HG02840 (cell line): ENCODE measurements around the gene EPN3.
A peak's percentile ranks its signal among the peaks of the same experiment; 100 is the strongest.

Source experiments
- ATAC-seq: cut with Tn5 transposase; IDR thresholded peaks from one replicate; pipeline ENCODE4 v1.9.1; 2021; ENCODE audit warnings: mild to moderate bottlenecking, moderate library complexity, moderate number of reproducible peaks; ENCODE audit not compliant: unreplicated experiment, low FRiP score

Gene EPN3

GRCh38 chr17:50508573-50509460, 23.7 kb upstream of the EPN3 start:
- ATAC-seq = no peak

- peak; percentile 64 for ATAC-seq
These were observed 21.5 kb upstream of the EPN3 start for GRCh38 chr17:50511058-50511457.

- no peak for ATAC-seq
These were observed 19.0 kb upstream of the EPN3 start for GRCh38 chr17:50513495-50513894.

GRCh38 chr17:50514388-50514787, 18.1 kb upstream of the EPN3 start:
- ATAC-seq = no peak

GRCh38 chr17:50514936-50515702, 17.4 kb upstream of the EPN3 start:
- no peak for ATAC-seq

GRCh38 chr17:50517011-50517410, 15.5 kb upstream of the EPN3 start:
- ATAC-seq = no peak

GRCh38 chr17:50517504-50518383, 14.8 kb upstream of the EPN3 start:
- no peak for ATAC-seq

- no peak for ATAC-seq
These were observed 14.0 kb upstream of the EPN3 start for GRCh38 chr17:50518384-50519023.

GRCh38 chr17:50519141-50519834, 13.2 kb upstream of the EPN3 start:
- no peak for ATAC-seq

- no peak for ATAC-seq
These were observed 12.1 kb upstream of the EPN3 start for GRCh38 chr17:50520483-50520882.

- no peak for ATAC-seq
These were observed 11.0 kb upstream of the EPN3 start for GRCh38 chr17:50521514-50521913.

GRCh38 chr17:50522766-50523165, 9.8 kb upstream of the EPN3 start:
- no peak for ATAC-seq

GRCh38 chr17:50523208-50523607, 9.3 kb upstream of the EPN3 start:
- no peak for ATAC-seq

- no peak for ATAC-seq
These were observed 7.7 kb upstream of the EPN3 start for GRCh38 chr17:50524838-50525237.

- ATAC-seq = no peak
These were observed 5.3 kb upstream of the EPN3 start for GRCh38 chr17:50527155-50527762.

GRCh38 chr17:50527949-50528474, 4.5 kb upstream of the EPN3 start:
- ATAC-seq = no peak

- no peak for ATAC-seq
These were observed 2.7 kb upstream of the EPN3 start for GRCh38 chr17:50529849-50530248.

GRCh38 chr17:50531428-50532025, 1.0 kb upstream of the EPN3 start:
- ATAC-seq = no peak

- ATAC-seq = no peak
These were observed 650 bp downstream of the EPN3 start for GRCh38 chr17:50533185-50533584.
